ENCODE measurements around the gene TMEM258.
A peak's percentile ranks its signal among the peaks of the same experiment; 100 is the strongest.

- TF ChIP-seq EZH2 (IDR thresholded peaks at IDR 0.05; ENCODE audit: borderline replicate concordance, low read depth, low read length, severe bottlenecking) (no peak), CTCF (IDR thresholded peaks at IDR 0.05; ENCODE audit: extremely low read depth in 1 of 2, insufficient read depth in 1 of 2, low read depth in 1 of 2, low read length in 2 of 2) (peak; percentile 79 to 89), JUN (IDR thresholded peaks at IDR 0.05; ENCODE audit: borderline replicate concordance, insufficient read depth, insufficient read length, low read depth) (no peak), MAX (IDR thresholded peaks at IDR 0.05; ENCODE audit: insufficient read depth, insufficient read length) (peak; percentile 71), POLR2A (IDR thresholded peaks at IDR 0.05; ENCODE audit: low read depth, low read length) (peak; percentile 50)
Measured at GRCh38 chr11:61816736-61817455, 24.5 kb upstream of the TMEM258 start, which contains the start of gene FADS1.
